GM18519 (cell line): ENCODE data around the gene FOXD4L6.
"Not testable (repeated sequence)": the region's sequence is repeated elsewhere in the genome, so short reads cannot be mapped to it uniquely, and the experiment has no call there.

ENCODE experiments used
- ATAC-seq: cut with Tn5 transposase; IDR thresholded peaks from one replicate; pipeline ENCODE4 v1.9.1; 2021; ENCODE audit warnings: mild to moderate bottlenecking, moderate library complexity; ENCODE audit not compliant: unreplicated experiment, low FRiP score

FOXD4L6 gene

GRCh38 chr9:41104542-41104941 lies 23.9 kb downstream of the FOXD4L6 start:
- ATAC-seq: not testable (repeated sequence)

DNA sequence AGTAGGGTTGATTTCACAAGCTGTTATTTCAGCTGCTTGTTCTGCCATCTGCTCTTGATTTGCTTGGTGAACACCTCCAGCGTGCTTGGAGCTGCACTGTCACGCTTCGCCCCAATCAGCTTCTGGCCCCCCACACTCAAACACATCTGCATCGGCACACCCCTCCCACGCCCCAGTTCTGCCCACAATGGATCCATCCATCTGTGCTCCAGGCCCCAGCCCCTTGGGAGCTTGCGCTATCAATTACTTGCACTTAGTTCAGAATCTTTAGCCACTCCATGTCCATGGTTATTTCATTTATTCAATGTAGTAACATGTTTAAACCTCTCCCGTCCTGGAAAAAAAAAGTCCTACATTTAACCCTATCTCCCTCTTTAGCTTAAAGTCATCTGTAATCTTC lies 28.0 kb downstream of the FOXD4L6 start:
- ATAC-seq: not testable (repeated sequence)

DNA sequence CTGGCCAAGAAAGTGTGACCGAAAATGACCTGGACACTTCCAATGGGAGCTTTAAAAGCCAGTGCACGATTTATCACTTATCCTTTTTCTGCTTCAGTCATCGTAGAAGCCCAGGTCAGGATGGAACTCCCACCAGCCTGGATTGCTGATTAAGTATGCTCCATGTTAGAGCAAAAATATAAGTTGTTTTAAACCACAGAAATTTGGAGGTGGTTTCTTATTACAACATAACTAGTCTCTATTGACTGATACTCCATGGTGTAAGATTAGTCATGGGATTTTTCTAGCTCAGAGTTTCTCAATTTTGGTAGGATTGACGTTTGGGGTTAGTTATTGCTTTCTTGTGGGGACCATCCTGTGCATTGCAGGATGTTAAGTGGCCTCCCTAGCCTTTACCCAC lies 29.7 kb downstream of the FOXD4L6 start:
- not testable (repeated sequence) for ATAC-seq

DNA sequence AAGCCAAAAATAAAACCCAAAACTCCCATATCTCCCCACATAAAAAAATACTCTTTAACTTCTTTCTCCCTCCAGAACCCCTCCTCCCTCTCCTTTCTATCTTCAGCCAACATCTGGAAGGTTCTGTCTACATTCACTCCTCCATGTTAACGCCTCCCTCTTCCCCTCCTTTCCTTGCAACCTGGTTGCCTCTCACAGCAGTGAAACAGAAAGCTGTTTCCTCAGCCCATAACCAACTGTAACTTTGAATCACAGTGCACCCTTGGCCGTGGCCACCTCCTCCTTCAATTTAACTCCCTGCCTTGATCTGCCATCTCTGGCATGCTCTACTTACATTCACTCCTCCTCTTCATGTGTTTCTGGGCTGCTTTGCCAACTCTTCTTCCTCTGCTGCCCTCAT lies 33.4 kb downstream of the FOXD4L6 start:
- not testable (repeated sequence) for ATAC-seq

GRCh38 chr9:41094010-41094773 lies 34.3 kb downstream of the FOXD4L6 start:
- not testable (repeated sequence) for ATAC-seq

- not testable (repeated sequence) for ATAC-seq
Measured at GRCh38 chr9:41090922-41091321, 37.6 kb downstream of the FOXD4L6 start.

DNA sequence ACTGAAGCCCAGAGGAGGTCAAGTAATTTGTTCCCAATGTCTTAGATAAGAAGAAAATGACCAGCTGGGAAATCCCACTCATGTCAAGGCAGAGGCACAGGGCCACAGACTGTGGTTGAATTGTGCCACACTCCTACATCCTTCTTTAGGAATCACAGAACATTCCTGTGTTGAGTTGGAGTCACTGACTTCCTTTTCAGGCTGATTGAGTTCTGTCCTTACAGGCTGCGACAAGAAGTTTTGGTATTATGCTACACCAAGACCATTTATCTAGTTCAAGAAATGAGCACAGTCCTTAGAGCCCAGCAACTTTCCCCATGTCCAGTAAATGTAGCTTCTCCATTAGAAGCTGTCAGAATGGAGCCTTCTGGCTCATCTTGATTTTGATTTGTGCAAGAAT lies 38.1 kb downstream of the FOXD4L6 start:
- ATAC-seq: not testable (repeated sequence)

- ATAC-seq: not testable (repeated sequence)
Measured at GRCh38 chr9:41088450-41089059, 39.9 kb downstream of the FOXD4L6 start.

DNA sequence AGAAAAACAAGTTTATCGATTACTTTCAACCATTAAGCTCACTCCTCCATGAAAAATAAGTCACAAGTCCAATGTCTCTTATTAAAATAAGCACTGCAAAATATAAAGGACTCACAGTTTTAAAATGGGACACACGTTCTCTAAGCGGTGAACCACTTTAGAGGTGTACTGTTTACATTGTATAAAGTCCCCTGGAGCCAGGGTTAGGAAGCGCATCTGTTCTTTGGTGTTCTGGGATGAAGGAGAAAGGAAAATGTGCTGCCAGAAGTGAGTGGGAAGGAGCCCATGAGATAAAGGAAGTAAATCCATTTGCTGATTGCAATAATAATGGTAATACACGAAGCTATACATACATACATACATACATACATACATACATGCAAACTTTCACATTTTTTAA lies 40.6 kb downstream of the FOXD4L6 start:
- not testable (repeated sequence) for ATAC-seq

GRCh38 chr9:41087157-41087780 lies 41.2 kb downstream of the FOXD4L6 start:
- not testable (repeated sequence) for ATAC-seq

DNA sequence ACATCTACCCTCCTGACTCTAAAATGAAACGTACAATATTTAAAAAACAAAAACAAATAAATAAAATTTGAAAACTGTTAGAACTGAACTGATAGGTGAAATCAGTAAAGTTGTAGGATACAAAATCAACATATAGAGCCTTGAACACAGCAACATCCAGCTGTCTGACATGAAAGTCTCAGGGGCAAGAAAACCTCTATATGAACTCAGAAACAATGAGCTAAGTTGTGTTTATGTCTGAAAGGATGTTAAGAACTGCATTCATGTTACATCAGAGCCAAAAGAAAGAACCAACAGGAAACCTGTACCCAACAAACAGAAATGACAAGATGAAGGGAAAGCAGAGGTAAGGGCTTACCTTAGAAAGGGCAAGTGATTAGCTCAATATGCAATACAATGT lies 41.8 kb downstream of the FOXD4L6 start:
- ATAC-seq: not testable (repeated sequence)

GRCh38 chr9:41086215-41086614 lies 42.3 kb downstream of the FOXD4L6 start:
- ATAC-seq: not testable (repeated sequence)

GRCh38 chr9:41082358-41082757 lies 46.1 kb downstream of the FOXD4L6 start:
- not testable (repeated sequence) for ATAC-seq

DNA sequence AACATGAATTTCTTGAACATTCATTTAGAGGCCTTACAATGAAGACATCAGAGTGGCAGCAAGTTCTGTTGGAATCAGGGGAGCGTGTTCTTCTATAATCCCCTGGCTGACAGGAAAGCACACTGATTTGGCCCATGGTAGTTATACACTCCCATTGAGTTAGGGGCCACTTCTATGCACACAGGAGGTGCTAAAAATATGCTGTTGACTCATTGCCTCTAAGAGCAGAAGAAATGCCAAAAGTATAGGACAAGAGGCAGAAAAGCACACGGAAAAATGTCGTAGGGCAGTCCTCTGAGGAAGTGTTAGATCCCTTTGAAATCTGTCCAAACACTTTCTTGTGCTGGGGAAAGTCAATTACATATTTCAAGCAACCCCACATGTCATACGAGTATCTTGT lies 49.0 kb downstream of the FOXD4L6 start:
- not testable (repeated sequence) for ATAC-seq

GRCh38 chr9:41077586-41077985 lies 50.9 kb downstream of the FOXD4L6 start:
- ATAC-seq: not testable (repeated sequence)
